ENCODE results near the gene MTHFR.

DNA sequence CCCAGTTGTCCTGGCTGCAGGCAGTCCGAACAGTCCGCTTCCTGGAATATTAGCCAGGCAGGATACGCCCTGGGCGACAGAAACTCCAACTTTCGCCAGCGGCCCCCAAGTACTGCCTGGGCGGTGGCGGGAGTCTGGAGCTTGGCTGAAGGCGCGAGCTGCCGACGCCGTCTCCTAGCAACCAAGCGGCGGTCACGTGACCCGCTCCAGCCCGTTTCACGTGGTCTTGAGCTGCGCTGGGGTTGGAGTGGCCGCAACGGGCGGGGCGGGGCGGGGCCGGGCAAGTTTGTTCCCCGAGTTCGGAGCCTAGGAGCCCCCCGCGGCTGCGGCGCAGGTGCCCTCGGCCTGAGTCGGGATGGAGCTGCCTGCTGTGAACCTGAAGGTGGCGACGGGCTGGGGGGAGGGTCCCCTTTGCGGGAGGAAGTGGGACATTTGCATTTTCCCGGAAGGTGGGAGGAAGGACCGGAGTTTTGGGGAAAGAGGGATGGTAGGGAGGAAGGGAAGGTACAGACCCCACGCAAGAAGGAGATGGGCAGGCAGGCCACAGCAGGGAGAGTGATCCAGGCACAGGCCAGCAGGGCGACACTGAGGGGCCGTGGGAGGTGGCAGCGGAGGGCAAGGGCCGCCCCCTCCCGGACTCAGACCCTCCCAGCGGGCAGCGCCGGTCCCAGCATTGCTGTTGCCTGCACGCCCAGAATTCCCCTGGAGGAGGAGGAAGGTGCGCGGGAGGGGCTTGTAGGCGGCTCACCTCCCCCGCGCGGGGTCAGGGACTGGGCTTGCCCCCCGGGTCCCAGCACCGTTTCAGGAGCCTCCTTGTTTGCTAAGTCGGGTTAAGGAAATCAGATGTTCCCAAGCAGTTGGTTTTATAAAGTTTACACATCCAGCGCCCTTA lies 69.7 kb downstream of the MTHFR start, which contains the start of gene AGTRAP:
- TF ChIP-seq POLR2AphosphoS5 (IDR thresholded peaks at IDR 0.05; ENCODE audit: insufficient read depth in 1 of 2, low read depth in 1 of 2), result peak; percentile 86 to 87
- peak in 1 of 2 donors; percentile 51 for TF ChIP-seq POLR2A (IDR thresholded peaks at IDR 0.05)
- TF ChIP-seq, protein P1, sequence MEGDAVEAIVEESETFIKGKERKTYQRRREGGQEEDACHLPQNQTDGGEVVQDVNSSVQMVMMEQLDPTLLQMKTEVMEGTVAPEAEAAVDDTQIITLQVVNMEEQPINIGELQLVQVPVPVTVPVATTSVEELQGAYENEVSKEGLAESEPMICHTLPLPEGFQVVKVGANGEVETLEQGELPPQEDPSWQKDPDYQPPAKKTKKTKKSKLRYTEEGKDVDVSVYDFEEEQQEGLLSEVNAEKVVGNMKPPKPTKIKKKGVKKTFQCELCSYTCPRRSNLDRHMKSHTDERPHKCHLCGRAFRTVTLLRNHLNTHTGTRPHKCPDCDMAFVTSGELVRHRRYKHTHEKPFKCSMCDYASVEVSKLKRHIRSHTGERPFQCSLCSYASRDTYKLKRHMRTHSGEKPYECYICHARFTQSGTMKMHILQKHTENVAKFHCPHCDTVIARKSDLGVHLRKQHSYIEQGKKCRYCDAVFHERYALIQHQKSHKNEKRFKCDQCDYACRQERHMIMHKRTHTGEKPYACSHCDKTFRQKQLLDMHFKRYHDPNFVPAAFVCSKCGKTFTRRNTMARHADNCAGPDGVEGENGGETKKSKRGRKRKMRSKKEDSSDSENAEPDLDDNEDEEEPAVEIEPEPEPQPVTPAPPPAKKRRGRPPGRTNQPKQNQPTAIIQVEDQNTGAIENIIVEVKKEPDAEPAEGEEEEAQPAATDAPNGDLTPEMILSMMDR (IDR thresholded peaks at IDR 0.05), result peak in 1 of 3 experiments; percentile 11

Data from vagina (tissue), 2 donors.